Ecto neural progenitor cell (in vitro differentiated cells): ENCODE results near the gene FLAD1.
"Not testable (repeated sequence)": the region's sequence is repeated elsewhere in the genome, so short reads cannot be mapped to it uniquely, and the experiment has no call there.

ENCODE experiments used
- DNase-seq: peaks from one replicate; pipeline ENCODE4 v3.0.0-alpha.2; 2018; ENCODE audit warnings: low spot score

The FLAD1 gene

GRCh38 chr1:154969246-154969645 lies 13.9 kb upstream of the FLAD1 start:
- no peak for DNase-seq

- no peak for DNase-seq
These were observed 13.2 kb upstream of the FLAD1 start for GRCh38 chr1:154969860-154970452.

GRCh38 chr1:154970631-154971340 lies 12.4 kb upstream of the FLAD1 start, which contains the start of gene SHC1:
TSS of gene SHC1 (minus strand) at chr1:154970747. CDS start at chr1:154970526, 221 bp downstream.
- peak; percentile 92 for DNase-seq

GRCh38 chr1:154971341-154971998 lies 11.7 kb upstream of the FLAD1 start:
- no peak for DNase-seq

- no peak for DNase-seq
These were observed 11.0 kb upstream of the FLAD1 start for GRCh38 chr1:154972213-154972516.

GRCh38 chr1:154972517-154973343 lies 10.4 kb upstream of the FLAD1 start:
- peak; percentile 78 for DNase-seq

- DNase-seq = peak; percentile 97
These were observed 9.6 kb upstream of the FLAD1 start for GRCh38 chr1:154973344-154974101.

GRCh38 chr1:154974102-154974807 lies 8.9 kb upstream of the FLAD1 start, which contains the start of gene CKS1B:
TSS of gene CKS1B (plus strand) at chr1:154974681. CDS start at chr1:154974746, 65 bp downstream.
- DNase-seq = peak; percentile 97

GRCh38 chr1:154974808-154975408 lies 8.2 kb upstream of the FLAD1 start:
- DNase-seq = peak; percentile 97

- DNase-seq = peak; percentile 68
These were observed 7.6 kb upstream of the FLAD1 start for GRCh38 chr1:154975409-154976059.

- DNase-seq = not testable (repeated sequence)
These were observed 5.4 kb upstream of the FLAD1 start for GRCh38 chr1:154977762-154978161.

GRCh38 chr1:154978360-154978759 lies 4.8 kb upstream of the FLAD1 start:
- no peak for DNase-seq

GRCh38 chr1:154982341-154982740 lies 803 bp upstream of the FLAD1 start:
- DNase-seq = no peak

GRCh38 chr1:154983776-154984466 lies 777 bp downstream of the FLAD1 start:
- DNase-seq = no peak

- DNase-seq = not testable (repeated sequence)
These were observed 3.6 kb downstream of the FLAD1 start for GRCh38 chr1:154986736-154987135.

GRCh38 chr1:154987326-154987725 lies 4.2 kb downstream of the FLAD1 start:
- DNase-seq = no peak

- DNase-seq = no peak
These were observed 5.2 kb downstream of the FLAD1 start for GRCh38 chr1:154988058-154988954.

GRCh38 chr1:154989195-154989860 lies 6.2 kb downstream of the FLAD1 start:
- no peak for DNase-seq
